Neural cell (in vitro differentiated cells): Measurements from ENCODE around the gene BCAN.

Experiments
- CTCF ChIP-seq: fragments of 450-650 bp; IDR thresholded peaks from 2 replicates; pipeline ENCODE4 v1.5.1; 2014; ENCODE audit warnings: antibody characterized with exemption, mild to moderate bottlenecking, moderate library complexity; ENCODE audit not compliant: poor library complexity, severe bottlenecking
- EP300 ChIP-seq: fragments of 450-650 bp; conservative IDR thresholded peaks from 2 replicates; pipeline ENCODE4 v1.6.1; 2014; ENCODE audit warnings: antibody characterized with exemption, mild to moderate bottlenecking, moderate library complexity; ENCODE audit not compliant: poor library complexity, severe bottlenecking
- EZH2 ChIP-seq: fragments of 200-600, 300-800 bp; shearing (Covaris generic), sonication (generic); IDR thresholded peaks from 2 replicates; pipeline ENCODE4 v1.6.1; 2014; ENCODE audit warnings: antibody characterized with exemption, low read length, borderline replicate concordance, mild to moderate bottlenecking; ENCODE audit not compliant: insufficient read depth, poor library complexity, severe bottlenecking
- MXI1 ChIP-seq: fragments of 450-650 bp; conservative IDR thresholded peaks from 2 replicates; pipeline ENCODE4 v1.6.1; 2014; ENCODE audit warnings: antibody characterized with exemption, mild to moderate bottlenecking; ENCODE audit not compliant: poor library complexity, severe bottlenecking
- POLR2AphosphoS5 ChIP-seq: IDR thresholded peaks from 2 replicates; pipeline ENCODE4 v1.6.1; 2012
- RAD21 ChIP-seq: fragments of 450-650 bp; conservative IDR thresholded peaks from 2 replicates; pipeline ENCODE4 v1.6.1; 2014; ENCODE audit warnings: antibody characterized with exemption, mild to moderate bottlenecking, moderate library complexity
- SMC3 ChIP-seq: fragments of 450-650 bp; conservative IDR thresholded peaks from 2 replicates; pipeline ENCODE4 v1.6.1; 2014; ENCODE audit warnings: antibody characterized with exemption, mild to moderate bottlenecking, moderate library complexity; ENCODE audit not compliant: poor library complexity
- TAF1 ChIP-seq: IDR thresholded peaks from 2 replicates; pipeline ENCODE4 v1.6.1; 2012; ENCODE audit warnings: low read depth

GRCh38 chr1:156619582-156619955, 22.3 kb upstream of the BCAN start:
- TF ChIP-seq CTCF: peak; percentile 5
- no peak for TF ChIP-seq POLR2AphosphoS5
- TF ChIP-seq TAF1: no peak
- TF ChIP-seq EZH2: no peak
- TF ChIP-seq SMC3: no peak
- no peak for TF ChIP-seq EP300
- TF ChIP-seq RAD21: no peak
- TF ChIP-seq MXI1: no peak
